A549 (cell line): Measurements from ENCODE around the gene GULP1.

Source experiments
- CEBPB ChIP-seq, 2 experiments: fragments of >200 bp in 1 of 2; sonication (Bioruptor Twin) in 1 of 2; formaldehyde crosslinking in 1 of 2; IDR thresholded peaks; 2 replicates each; pipeline ENCODE4 v1.6.1; 2012 to 2016
- KDM1A ChIP-seq: fragments of 200-600 bp; sonication (generic); IDR thresholded peaks from 2 replicates; pipeline ENCODE4 v1.6.1; 2016; ENCODE audit warnings: low read depth, mild to moderate bottlenecking
- NPAS2 ChIP-seq: fragments of 250-450 bp; sonication (Bioruptor Pico); IDR thresholded peaks from 2 replicates; pipeline ENCODE4 v1.8.0; 2022; ENCODE audit warnings: mild to moderate bottlenecking, moderate library complexity, borderline replicate concordance
- POLR2A ChIP-seq: IDR thresholded peaks from 2 replicates; pipeline ENCODE4 v1.6.1; 2012; ENCODE audit warnings: mild to moderate bottlenecking, low read length
- TF ChIP-seq, protein P1 (sequence below): fragments of >200 bp; sonication (Bioruptor Twin); formaldehyde crosslinking; IDR thresholded peaks from 3 replicates; pipeline ENCODE4 v1.5.1; 2016
- TF ChIP-seq, protein P2 (sequence below): fragments of 450-650 bp; IDR thresholded peaks from 2 replicates; pipeline ENCODE4 v1.6.1; 2014; ENCODE audit warnings: antibody characterized with exemption
- TF ChIP-seq, protein P3 (sequence below): IDR thresholded peaks from 2 replicates; pipeline ENCODE4 v1.6.1; 2012

DNA sequence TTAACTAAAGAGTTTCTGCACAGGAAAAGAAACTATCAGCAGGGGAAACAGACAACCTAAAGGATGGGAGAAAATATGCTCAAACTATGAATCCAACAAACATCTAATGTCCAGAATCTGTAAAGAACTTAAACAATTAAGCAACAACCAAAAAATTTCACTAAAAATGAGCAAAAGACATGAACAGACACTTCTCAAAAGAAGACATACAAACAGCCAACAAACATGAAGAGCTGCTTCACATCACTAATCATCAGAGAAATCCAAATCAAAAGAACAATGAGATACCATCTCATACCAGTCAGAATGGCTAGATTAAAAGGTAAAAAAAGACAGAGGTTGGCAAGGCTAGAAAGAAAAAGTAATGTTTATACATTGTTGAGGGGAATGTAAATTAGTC is 8.8 kb upstream of the GULP1 start:
- TF ChIP-seq POLR2A: no peak
- TF ChIP-seq CEBPB (IDR thresholded peaks at IDR 0.05): no peak
- TF ChIP-seq, protein P1, sequence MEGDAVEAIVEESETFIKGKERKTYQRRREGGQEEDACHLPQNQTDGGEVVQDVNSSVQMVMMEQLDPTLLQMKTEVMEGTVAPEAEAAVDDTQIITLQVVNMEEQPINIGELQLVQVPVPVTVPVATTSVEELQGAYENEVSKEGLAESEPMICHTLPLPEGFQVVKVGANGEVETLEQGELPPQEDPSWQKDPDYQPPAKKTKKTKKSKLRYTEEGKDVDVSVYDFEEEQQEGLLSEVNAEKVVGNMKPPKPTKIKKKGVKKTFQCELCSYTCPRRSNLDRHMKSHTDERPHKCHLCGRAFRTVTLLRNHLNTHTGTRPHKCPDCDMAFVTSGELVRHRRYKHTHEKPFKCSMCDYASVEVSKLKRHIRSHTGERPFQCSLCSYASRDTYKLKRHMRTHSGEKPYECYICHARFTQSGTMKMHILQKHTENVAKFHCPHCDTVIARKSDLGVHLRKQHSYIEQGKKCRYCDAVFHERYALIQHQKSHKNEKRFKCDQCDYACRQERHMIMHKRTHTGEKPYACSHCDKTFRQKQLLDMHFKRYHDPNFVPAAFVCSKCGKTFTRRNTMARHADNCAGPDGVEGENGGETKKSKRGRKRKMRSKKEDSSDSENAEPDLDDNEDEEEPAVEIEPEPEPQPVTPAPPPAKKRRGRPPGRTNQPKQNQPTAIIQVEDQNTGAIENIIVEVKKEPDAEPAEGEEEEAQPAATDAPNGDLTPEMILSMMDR: no peak
- TF ChIP-seq NPAS2: no peak
- TF ChIP-seq KDM1A: no peak
- TF ChIP-seq, protein P2, sequence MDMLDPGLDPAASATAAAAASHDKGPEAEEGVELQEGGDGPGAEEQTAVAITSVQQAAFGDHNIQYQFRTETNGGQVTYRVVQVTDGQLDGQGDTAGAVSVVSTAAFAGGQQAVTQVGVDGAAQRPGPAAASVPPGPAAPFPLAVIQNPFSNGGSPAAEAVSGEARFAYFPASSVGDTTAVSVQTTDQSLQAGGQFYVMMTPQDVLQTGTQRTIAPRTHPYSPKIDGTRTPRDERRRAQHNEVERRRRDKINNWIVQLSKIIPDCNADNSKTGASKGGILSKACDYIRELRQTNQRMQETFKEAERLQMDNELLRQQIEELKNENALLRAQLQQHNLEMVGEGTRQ: no peak
- TF ChIP-seq, protein P3, sequence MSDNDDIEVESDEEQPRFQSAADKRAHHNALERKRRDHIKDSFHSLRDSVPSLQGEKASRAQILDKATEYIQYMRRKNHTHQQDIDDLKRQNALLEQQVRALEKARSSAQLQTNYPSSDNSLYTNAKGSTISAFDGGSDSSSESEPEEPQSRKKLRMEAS: no peak
